ENCODE measurements around the gene GAS6.

The GAS6 gene

DNA sequence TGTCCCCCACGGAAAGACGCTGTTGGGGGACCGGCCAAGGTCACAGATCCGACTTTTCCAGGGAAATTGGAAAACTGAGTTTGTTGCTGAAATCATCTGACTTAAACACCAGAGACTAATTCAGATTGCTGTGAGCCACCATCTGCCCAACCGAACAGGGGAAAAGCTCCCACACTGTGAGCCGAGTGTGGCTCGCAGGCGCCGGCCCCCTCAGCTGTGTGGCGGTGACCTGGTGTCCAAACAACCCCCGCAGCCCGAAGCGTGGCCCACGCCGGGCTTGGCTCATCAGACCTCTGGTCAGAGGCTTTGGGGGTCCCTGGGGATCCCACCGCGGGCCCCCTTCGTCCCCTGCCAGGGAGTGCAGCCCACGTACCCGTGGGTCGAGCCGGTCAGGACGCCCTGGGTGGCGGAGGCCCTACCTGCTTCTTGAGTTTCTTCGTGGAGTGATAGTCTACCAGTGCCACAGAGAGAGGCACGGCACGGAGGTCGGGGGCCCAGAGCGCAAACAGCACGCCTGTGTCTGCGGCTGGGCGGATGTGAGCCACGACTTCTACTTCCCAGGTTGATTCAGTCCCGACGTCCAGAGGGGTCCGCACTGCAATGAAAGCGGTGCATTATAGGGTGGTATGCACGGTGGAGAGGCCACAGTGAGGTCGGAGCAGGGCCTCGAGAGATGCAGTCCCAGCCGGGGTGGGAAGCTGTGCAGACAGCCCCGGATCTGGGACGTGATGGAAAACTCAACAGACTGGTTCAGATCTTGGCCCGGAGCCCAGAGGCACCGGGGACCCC is 40.7 kb downstream of the GAS6 start:
- TF ChIP-seq, protein P1, sequence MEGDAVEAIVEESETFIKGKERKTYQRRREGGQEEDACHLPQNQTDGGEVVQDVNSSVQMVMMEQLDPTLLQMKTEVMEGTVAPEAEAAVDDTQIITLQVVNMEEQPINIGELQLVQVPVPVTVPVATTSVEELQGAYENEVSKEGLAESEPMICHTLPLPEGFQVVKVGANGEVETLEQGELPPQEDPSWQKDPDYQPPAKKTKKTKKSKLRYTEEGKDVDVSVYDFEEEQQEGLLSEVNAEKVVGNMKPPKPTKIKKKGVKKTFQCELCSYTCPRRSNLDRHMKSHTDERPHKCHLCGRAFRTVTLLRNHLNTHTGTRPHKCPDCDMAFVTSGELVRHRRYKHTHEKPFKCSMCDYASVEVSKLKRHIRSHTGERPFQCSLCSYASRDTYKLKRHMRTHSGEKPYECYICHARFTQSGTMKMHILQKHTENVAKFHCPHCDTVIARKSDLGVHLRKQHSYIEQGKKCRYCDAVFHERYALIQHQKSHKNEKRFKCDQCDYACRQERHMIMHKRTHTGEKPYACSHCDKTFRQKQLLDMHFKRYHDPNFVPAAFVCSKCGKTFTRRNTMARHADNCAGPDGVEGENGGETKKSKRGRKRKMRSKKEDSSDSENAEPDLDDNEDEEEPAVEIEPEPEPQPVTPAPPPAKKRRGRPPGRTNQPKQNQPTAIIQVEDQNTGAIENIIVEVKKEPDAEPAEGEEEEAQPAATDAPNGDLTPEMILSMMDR (IDR thresholded peaks at IDR 0.05; ENCODE audit: borderline replicate concordance, control extremely low read depth, extremely low read depth, insufficient read depth, missing control alignments) = no peak
- in situ Hi-C loops (cut with MboI; ENCODE audit: low sequenced_read_pairs, unreplicated experiment) = no loop called here
- no peak for DNase-seq (ENCODE audit: low spot score)

DNA sequence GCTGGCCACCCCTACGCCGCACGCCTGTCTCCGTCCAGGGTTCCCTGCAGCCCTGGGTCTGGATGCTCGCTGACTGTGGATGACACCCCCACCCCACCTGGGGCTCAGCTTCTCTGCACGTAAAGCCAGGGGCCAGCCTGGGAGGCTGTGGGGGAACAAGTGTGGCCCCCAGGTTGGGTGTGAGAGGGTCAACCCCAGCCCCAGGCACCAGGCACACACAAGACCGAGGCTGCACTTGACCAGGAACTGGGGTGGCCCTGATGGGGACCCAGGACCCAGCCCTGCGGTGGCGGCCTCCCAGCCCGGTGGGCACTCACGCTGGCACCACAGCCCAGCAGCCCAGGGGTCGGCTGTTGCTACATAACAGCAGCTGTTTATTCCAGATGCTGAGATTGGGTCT is 41.6 kb downstream of the GAS6 start:
- in situ Hi-C loops (cut with MboI; ENCODE audit: low sequenced_read_pairs, unreplicated experiment) = no loop called here
- no peak for DNase-seq (ENCODE audit: low spot score)
- TF ChIP-seq, protein P1 (IDR thresholded peaks at IDR 0.05; ENCODE audit: borderline replicate concordance, control extremely low read depth, extremely low read depth, insufficient read depth, missing control alignments) = no peak

DNA sequence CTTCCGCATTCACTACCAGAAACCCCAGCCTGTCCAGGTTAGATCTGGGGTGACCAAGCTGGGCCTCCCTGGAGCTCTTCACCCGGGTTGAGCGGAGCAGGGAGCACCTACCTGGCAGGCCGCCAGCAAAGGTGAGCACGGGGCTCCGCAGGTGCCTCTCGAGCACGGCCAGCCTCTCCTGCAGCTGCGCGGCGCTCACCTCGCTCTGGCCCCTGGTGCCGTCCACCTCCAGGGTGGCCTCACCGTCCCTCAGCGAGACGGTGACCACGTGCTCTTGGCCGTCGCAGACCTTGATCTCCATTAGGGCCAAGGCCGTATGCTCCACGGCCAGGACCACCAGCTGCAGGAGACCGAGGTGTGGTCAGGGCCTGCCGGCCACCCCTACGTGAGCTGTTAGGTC is 42.0 kb downstream of the GAS6 start:
- TF ChIP-seq, protein P1 (IDR thresholded peaks at IDR 0.05; ENCODE audit: borderline replicate concordance, control extremely low read depth, extremely low read depth, insufficient read depth, missing control alignments) = no peak
- no peak for DNase-seq (ENCODE audit: low spot score)
- in situ Hi-C loops (cut with MboI; ENCODE audit: low sequenced_read_pairs, unreplicated experiment) = no loop called here

DNA sequence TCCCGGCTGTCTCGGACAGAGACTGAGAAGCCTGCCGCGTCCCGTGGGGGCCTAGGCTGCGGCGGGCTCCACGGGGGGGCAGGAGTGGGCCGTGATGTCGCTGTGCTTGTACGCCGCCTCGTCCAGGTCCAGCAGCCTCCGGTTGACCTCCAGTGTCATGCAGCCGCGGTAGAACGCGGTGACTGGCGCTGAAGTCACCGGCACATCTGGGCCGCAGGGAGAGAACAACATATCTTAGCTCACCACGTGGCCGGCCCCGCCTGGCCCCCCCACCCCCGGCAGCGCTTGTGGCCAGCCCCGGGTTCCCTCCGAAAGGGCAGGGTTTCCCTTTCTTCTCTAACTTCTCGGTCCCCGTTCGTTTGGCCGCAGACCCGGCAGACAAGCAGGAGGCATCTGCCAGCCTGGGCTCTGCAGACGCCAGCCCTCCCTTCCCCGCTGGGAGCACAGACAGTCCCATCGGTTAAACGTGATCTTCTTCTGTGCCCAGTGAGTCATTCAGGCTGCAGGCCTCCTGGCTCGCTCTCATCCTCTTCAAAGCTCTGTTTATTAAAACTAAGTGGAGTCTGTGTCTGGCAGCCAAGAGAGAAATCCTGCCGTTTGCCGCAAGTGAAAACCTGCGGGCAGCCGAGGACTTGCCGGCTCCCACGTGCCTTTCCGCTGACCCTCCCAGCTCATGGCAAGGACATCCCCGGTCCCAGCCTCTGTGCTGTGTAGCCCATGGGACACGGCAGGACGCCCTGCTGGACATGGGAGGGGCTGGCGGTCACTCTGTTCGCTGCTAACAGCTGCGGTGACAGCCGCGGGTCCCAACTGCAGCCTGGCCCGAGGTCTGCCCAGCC is 42.8 kb downstream of the GAS6 start:
- TF ChIP-seq, protein P1 (IDR thresholded peaks at IDR 0.05; ENCODE audit: borderline replicate concordance, control extremely low read depth, extremely low read depth, insufficient read depth, missing control alignments) = no peak
- no peak for DNase-seq (ENCODE audit: low spot score)
- in situ Hi-C loops (cut with MboI; ENCODE audit: low sequenced_read_pairs, unreplicated experiment) = no loop called here

DNA sequence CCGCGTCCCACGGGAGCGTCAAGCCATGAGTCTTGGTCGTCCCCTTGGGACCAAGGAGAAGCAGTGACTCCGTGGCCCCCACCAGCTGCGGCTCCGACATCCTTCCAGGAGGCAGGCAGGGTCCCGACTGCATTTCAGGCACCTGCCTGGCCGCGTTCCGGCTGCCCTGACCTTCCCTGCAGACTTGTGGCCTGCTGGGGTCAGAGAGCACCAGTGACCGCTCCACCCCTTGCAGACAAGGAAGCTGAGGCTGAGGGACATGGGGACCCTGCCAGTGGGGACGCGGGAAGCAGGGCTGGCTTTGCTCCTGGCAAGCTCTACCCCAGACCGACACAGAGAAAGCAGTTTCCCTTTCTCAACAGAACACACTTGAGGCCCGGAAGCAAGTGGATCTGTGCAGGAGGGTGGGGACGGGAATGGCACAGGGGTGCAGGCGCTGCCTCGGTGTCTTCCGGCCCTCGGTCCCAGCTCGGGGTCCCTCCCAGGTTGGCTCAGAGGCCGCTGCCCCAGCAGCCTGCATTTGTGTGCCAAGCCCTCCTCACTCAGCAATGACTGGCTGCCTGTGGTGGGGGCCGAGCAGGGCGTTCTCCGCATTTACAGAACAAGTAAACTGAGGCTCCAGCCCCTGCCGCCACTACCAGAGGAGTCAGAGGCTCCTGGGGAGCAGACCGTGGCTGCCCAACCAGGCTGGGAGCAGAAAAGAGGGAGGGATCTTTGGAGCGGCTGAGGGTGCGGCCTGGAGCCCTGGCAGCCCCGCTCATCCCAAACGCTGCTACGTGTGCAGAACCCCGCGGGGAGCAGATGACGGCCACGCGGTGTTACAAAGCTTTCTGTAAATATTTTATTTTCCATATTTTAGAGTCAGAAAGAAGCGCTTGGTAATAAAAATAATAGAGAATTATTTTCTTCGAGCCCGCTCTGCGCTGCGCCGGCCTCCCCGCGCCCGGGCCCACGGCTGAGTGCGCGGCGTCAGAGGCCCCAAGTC is 43.9 kb downstream of the GAS6 start:
- TF ChIP-seq, protein P1 (IDR thresholded peaks at IDR 0.05; ENCODE audit: borderline replicate concordance, control extremely low read depth, extremely low read depth, insufficient read depth, missing control alignments) = no peak

DNA sequence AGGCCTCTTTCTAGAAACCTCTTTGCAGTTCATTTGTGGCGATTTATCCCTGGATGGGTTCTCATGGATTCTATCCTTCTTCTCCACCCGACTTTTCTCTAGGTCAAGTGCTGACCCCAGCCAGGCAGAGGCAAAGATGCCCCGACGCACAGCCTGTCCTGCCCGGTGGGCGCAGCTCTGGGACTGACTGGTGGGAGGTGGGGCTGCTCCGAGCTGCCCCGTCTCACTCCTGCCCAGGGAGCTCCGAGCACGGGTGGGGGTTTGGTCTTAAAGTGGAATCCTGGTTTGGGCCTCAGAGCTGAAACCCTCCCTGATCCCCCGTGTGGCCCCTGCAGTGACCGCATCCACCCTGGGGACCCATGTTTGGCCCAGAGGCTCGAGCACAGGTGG is 44.5 kb downstream of the GAS6 start:
- DNase-seq (ENCODE audit: low spot score) = no peak
- in situ Hi-C loops (cut with MboI; ENCODE audit: low sequenced_read_pairs, unreplicated experiment) = no loop called here
- TF ChIP-seq, protein P1 (IDR thresholded peaks at IDR 0.05; ENCODE audit: borderline replicate concordance, control extremely low read depth, extremely low read depth, insufficient read depth, missing control alignments) = no peak

More for the DNA sequence above, 43.9 kb downstream of the GAS6 start:
- DNase-seq (ENCODE audit: low spot score) = no peak
- in situ Hi-C loops (cut with MboI; ENCODE audit: low sequenced_read_pairs, unreplicated experiment) = no loop called here
